Measurements from ENCODE around the gene U2SURP.

- TF ChIP-seq CTCF (IDR thresholded peaks at IDR 0.05) (no peak), POLR2A (IDR thresholded peaks at IDR 0.05) (no peak), POLR2AphosphoS5 (IDR thresholded peaks at IDR 0.05) (no peak), EP300 (IDR thresholded peaks at IDR 0.05; ENCODE audit: low read depth) (no peak)
These were observed 69.7 kb downstream of the U2SURP start for GRCh38 chr3:143070977-143071551.
